Measurements from ENCODE around the gene WIF1.

WIF1 gene

GRCh38 chr12:65121049-65121955 is at the start of gene WIF1:
WIF1 (minus strand) TSS chr12:65121305; CDS start chr12:65121191, 114 bp downstream.
- DNase-seq: peak; percentile 5

GRCh38 chr12:65170209-65170881 is 49.2 kb upstream of the WIF1 start:
- DNase-seq: peak; percentile 71

- peak; percentile 88 for DNase-seq
These were observed 48.5 kb upstream of the WIF1 start, which contains the start of gene LEMD3 for GRCh38 chr12:65169320-65170208. LEMD3 (plus strand) TSS chr12:65169583; CDS start chr12:65169597, 14 bp downstream.

- DNase-seq: no peak
These were observed 47.7 kb upstream of the WIF1 start for GRCh38 chr12:65168681-65169319.

GRCh38 chr12:65164774-65165173 is 43.7 kb upstream of the WIF1 start:
- no peak for DNase-seq

- DNase-seq: no peak
These were observed 43.1 kb upstream of the WIF1 start for GRCh38 chr12:65164244-65164643.

- no peak for DNase-seq
These were observed 41.5 kb upstream of the WIF1 start for GRCh38 chr12:65162609-65163008.

- DNase-seq: no peak
These were observed 36.0 kb upstream of the WIF1 start for GRCh38 chr12:65157091-65157490.

GRCh38 chr12:65156366-65156841 is 35.3 kb upstream of the WIF1 start:
- no peak for DNase-seq

- no peak for DNase-seq
These were observed 34.7 kb upstream of the WIF1 start for GRCh38 chr12:65155784-65156183.

- DNase-seq: no peak
These were observed 31.5 kb upstream of the WIF1 start for GRCh38 chr12:65152596-65152995.

- DNase-seq: no peak
These were observed 30.9 kb upstream of the WIF1 start for GRCh38 chr12:65152012-65152411.

- no peak for DNase-seq
These were observed 26.3 kb upstream of the WIF1 start for GRCh38 chr12:65147312-65147905.

- DNase-seq: no peak
These were observed 19.6 kb upstream of the WIF1 start for GRCh38 chr12:65140738-65141137.

GRCh38 chr12:65139389-65139788 is 18.3 kb upstream of the WIF1 start:
- DNase-seq: no peak

- no peak for DNase-seq
These were observed 12.8 kb upstream of the WIF1 start for GRCh38 chr12:65133879-65134278.

- DNase-seq: no peak
These were observed 5.4 kb upstream of the WIF1 start for GRCh38 chr12:65126482-65126881.

GRCh38 chr12:65125975-65126374 is 4.9 kb upstream of the WIF1 start:
- no peak for DNase-seq

- DNase-seq: no peak
These were observed 4.1 kb upstream of the WIF1 start for GRCh38 chr12:65125247-65125646.

- DNase-seq: peak; percentile 37
These were observed 2.4 kb upstream of the WIF1 start for GRCh38 chr12:65123435-65124063.

GRCh38 chr12:65122703-65123102 is 1.6 kb upstream of the WIF1 start:
- DNase-seq: no peak
